Chondrocyte (in vitro differentiated cells): ENCODE results near the gene TFEB. TPM values are rescaled to one million over a fixed set of nuclear protein-coding genes. Genes with fewer than 3 reads are reported as not detected.

ENCODE experiments used
- DNase-seq: peaks from one replicate; pipeline ENCODE4 v3.0.0; 2021; ENCODE audit warnings: mixed read lengths, low spot score
- H3K27ac Mint-ChIP-seq: one replicate; pipeline ENCODE4 v1.8.0; 2021; ENCODE audit warnings: mild to moderate bottlenecking, moderate library complexity, mixed read lengths; ENCODE audit not compliant: unreplicated experiment
- H3K27me3 Mint-ChIP-seq: 2 replicates; pipeline ENCODE4 v1.8.0; 2021; ENCODE audit warnings: low read depth, mixed read lengths
- H3K36me3 Mint-ChIP-seq: 2 replicates; pipeline ENCODE4 v1.8.0; 2021; ENCODE audit warnings: low read depth, mixed read lengths
- H3K4me1 Mint-ChIP-seq: 2 replicates; pipeline ENCODE4 v1.8.0; 2021; ENCODE audit warnings: low read depth, mild to moderate bottlenecking, mixed read lengths
- H3K4me3 Mint-ChIP-seq: one replicate; pipeline ENCODE4 v1.8.0; 2021; ENCODE audit warnings: mild to moderate bottlenecking, moderate library complexity, mixed read lengths; ENCODE audit not compliant: unreplicated experiment
- H3K9me3 Mint-ChIP-seq: 2 replicates; pipeline ENCODE4 v1.8.0; 2021; ENCODE audit warnings: low read depth, mixed read lengths
- CTCF ChIP-seq: fragments of 200-600 bp; sonication (generic); IDR thresholded peaks from 2 replicates; pipeline ENCODE4 v1.5.0; 2021; ENCODE audit warnings: antibody characterized with exemption, mild to moderate bottlenecking, moderate library complexity
- total RNA-seq: library from RNA; stranded (reverse); gene quantifications from 3 replicates; pipeline ENCODE4 v1.2.1, GENCODE V29; 2021

TFEB gene
- total RNA-seq, 1 donor from 2014 or later: 11.6 TPM

DNA sequence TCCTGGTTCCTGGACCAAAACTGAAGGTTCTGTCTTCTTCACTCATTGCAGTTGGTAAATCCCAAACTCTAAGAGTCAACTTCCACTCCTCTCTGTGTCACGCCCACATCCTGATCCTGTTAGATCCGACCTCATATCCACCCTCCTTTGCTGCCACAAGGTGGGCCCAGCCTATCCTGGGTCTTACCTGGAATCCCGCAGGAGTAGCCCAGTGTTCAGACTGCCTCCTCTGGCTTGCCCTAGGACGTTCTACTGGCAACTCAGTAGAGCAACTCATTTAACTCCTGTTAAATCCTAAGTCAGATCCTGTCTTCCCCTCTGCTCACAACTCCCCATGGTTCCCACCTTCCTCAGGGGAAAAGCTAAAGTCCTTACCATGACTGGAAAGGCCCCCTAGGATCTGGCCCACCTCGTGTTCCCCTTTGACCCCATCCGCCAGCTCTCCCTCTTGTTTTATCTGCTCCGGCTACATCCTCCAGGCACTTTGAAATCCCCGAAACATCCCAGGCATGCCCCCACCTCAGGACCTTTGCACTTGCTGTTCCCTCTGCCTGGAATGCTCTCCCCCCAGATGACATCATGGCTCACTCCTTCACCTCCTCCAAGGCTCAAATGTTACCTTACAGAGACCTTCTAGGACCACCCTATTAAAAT lies 43.9 kb downstream of the TFEB start:
- DNase-seq: peak; percentile 29
- Mint-ChIP-seq H3K27ac (no peak overlapping the region), H3K9me3 (no peaks in the 10 kb centered on the region), H3K4me1 (peaks cover 15% of the 10 kb centered on the region), H3K36me3 (peaks cover 6% of the 10 kb centered on the region), H3K27me3 (no peaks in the 10 kb centered on the region), H3K4me3 (no peak overlapping the region)
- no peak for TF ChIP-seq CTCF

GRCh38 chr6:41690541-41691330 lies 44.7 kb downstream of the TFEB start:
- H3K27me3 Mint-ChIP-seq: no peaks in the 10 kb centered on the region
- no peak overlapping the region for H3K4me3 Mint-ChIP-seq
- no peak overlapping the region for H3K27ac Mint-ChIP-seq
- peak; percentile 89 for DNase-seq
- H3K36me3 Mint-ChIP-seq: peaks cover 6% of the 10 kb centered on the region
- peaks cover 15% of the 10 kb centered on the region for H3K4me1 Mint-ChIP-seq
- H3K9me3 Mint-ChIP-seq: no peaks in the 10 kb centered on the region
- TF ChIP-seq CTCF: no peak

- Mint-ChIP-seq H3K36me3 (peaks cover 6% of the 10 kb centered on the region), H3K9me3 (no peaks in the 10 kb centered on the region), H3K4me3 (no peak overlapping the region), H3K27ac (peak overlapping the region; percentile 28), H3K27me3 (no peaks in the 10 kb centered on the region), H3K4me1 (peaks cover 8% of the 10 kb centered on the region)
- no peak for TF ChIP-seq CTCF
- DNase-seq: peak; percentile 56
Measured at GRCh38 chr6:41689171-41690008, 46.0 kb downstream of the TFEB start.

GRCh38 chr6:41688256-41688965 lies 47.0 kb downstream of the TFEB start:
- no peak overlapping the region for H3K4me3 Mint-ChIP-seq
- H3K27me3 Mint-ChIP-seq: no peaks in the 10 kb centered on the region
- peaks cover 13% of the 10 kb centered on the region for H3K4me1 Mint-ChIP-seq
- H3K9me3 Mint-ChIP-seq: no peaks in the 10 kb centered on the region
- no peak for TF ChIP-seq CTCF
- H3K36me3 Mint-ChIP-seq: peaks cover 6% of the 10 kb centered on the region
- peak; percentile 83 for DNase-seq
- no peak overlapping the region for H3K27ac Mint-ChIP-seq
